LoVo (cell line): ENCODE data around the gene TLE6.
"Not testable (repeated sequence)": the region's sequence is repeated elsewhere in the genome, so short reads cannot be mapped to it uniquely, and the experiment has no call there.

Experiments used
- DNase-seq: peaks from one replicate; pipeline ENCODE4 v3.0.0-alpha.2; 2016; ENCODE audit warnings: low spot score

The TLE6 gene

GRCh38 chr19:2977001-2977745 is at the start of gene TLE6:
Gene TLE6 (plus strand): TSS chr19:2977564. CDS start chr19:2978234, 670 bp downstream.
- peak; percentile 97 for DNase-seq

- no peak for DNase-seq
These were observed 43.9 kb upstream of the TLE6 start for GRCh38 chr19:2933490-2933910.

GRCh38 chr19:2935863-2936262 is 41.5 kb upstream of the TLE6 start:
- not testable (repeated sequence) for DNase-seq

- no peak for DNase-seq
These were observed 34.3 kb upstream of the TLE6 start for GRCh38 chr19:2942928-2943640.

- DNase-seq, result no peak
These were observed 33.0 kb upstream of the TLE6 start for GRCh38 chr19:2944403-2944774.

- peak; percentile 99 for DNase-seq
These were observed 32.4 kb upstream of the TLE6 start, which contains the start of gene ZNF77 for GRCh38 chr19:2944775-2945574. Gene ZNF77 (minus strand): TSS chr19:2944971. CDS start chr19:2944840, 131 bp downstream.

GRCh38 chr19:2945575-2946184 is 31.7 kb upstream of the TLE6 start:
- no peak for DNase-seq

GRCh38 chr19:2949939-2950285 is 27.5 kb upstream of the TLE6 start:
- DNase-seq, result no peak

GRCh38 chr19:2950286-2951124 is 26.9 kb upstream of the TLE6 start:
- DNase-seq, result peak; percentile 100

GRCh38 chr19:2952953-2953481 is 24.3 kb upstream of the TLE6 start:
- peak; percentile 52 for DNase-seq

- no peak for DNase-seq
These were observed 20.2 kb upstream of the TLE6 start for GRCh38 chr19:2957160-2957559.

GRCh38 chr19:2960120-2960519 is 17.2 kb upstream of the TLE6 start:
- no peak for DNase-seq

- peak; percentile 75 for DNase-seq
These were observed 15.2 kb upstream of the TLE6 start for GRCh38 chr19:2962018-2962670.

GRCh38 chr19:2963122-2963521 is 14.2 kb upstream of the TLE6 start:
- no peak for DNase-seq

GRCh38 chr19:2963631-2964030 is 13.7 kb upstream of the TLE6 start:
- not testable (repeated sequence) for DNase-seq

GRCh38 chr19:2964874-2965273 is 12.5 kb upstream of the TLE6 start:
- no peak for DNase-seq

GRCh38 chr19:2967972-2968371 is 9.4 kb upstream of the TLE6 start:
- DNase-seq, result no peak

GRCh38 chr19:2969104-2969504 is 8.3 kb upstream of the TLE6 start:
- no peak for DNase-seq

- no peak for DNase-seq
These were observed 7.0 kb upstream of the TLE6 start for GRCh38 chr19:2970201-2970835.

GRCh38 chr19:2973229-2973628 is 4.1 kb upstream of the TLE6 start:
- DNase-seq, result no peak
